HuH-7 (cell line): Measurements from ENCODE around the gene SSH2.

Experiments
- DNase-seq: peaks from one replicate; pipeline ENCODE4 v3.0.0; 2011; ENCODE audit warnings: low spot score

Gene SSH2

GRCh38 chr17:29611351-29612093 lies 318.5 kb downstream of the SSH2 start:
- no peak for DNase-seq

DNA sequence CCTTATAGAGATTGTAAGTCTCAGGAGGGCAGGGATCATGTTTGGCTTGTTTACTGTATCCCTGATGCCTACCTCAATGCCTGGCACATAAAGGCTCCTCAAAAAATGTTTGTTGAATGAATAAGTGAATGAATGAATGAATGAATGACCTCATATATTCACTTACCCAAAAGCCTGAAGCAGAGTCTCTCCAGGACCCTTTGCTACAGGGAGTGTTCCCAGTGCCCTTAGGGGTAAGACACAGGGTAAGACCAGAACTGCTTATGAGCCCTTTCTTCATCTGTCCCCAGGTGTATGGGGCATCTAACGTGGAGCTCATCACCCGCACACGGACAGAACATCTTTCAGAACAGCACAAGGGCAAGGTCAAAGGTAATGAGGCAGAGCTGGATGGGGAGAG lies 319.6 kb downstream of the SSH2 start:
- DNase-seq, result no peak

GRCh38 chr17:29608986-29609385 lies 321.0 kb downstream of the SSH2 start:
- no peak for DNase-seq

GRCh38 chr17:29607557-29608195 lies 322.4 kb downstream of the SSH2 start:
- DNase-seq, result no peak

GRCh38 chr17:29603109-29603674 lies 326.8 kb downstream of the SSH2 start:
- DNase-seq, result no peak

- no peak for DNase-seq
Observed at GRCh38 chr17:29597361-29598172, 332.5 kb downstream of the SSH2 start.

- DNase-seq, result no peak
Observed at GRCh38 chr17:29596811-29597210, 333.2 kb downstream of the SSH2 start.

DNA sequence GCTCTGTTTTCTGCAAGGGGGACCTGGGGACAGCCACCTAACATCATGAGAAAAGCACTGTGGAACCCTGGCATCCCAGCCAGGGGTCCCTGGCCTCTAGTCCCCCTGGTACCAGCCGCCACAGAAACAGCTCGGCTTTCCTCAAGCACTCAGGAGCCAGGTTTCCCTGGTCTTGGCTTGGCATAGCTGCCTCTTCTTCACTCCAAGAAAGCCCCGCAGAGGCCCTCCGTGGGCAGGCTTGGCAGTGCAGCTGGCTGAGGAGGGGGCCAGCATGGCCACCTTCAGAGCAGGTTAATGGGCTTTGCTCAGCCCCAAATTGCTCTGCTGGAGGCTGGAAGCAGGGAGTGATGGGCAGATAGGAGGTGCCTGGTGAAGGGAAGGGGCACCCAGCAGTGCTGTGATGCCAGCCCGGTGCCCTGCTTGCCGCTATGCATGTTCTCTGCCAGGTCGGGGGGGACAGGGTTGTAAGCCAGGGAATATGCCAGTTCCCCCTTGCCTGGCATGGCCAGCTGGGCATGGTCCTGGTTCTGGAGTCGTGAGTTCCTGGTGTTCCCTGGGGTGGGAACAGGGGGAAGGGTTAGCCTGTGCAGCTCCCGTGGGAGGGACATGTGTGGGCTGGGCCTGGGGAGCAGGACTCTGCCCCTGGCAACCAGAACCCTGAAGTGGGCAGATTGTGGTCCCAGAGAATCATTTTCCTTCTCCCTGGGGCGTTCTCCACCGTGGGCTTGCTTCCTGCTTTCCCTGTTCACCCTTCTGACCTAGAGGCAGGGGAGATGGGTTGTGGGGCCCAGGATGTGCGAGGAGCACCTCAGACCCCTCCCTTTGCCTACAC lies 333.9 kb downstream of the SSH2 start:
- no peak for DNase-seq

- DNase-seq, result no peak
Observed at GRCh38 chr17:29595107-29595942, 334.7 kb downstream of the SSH2 start.

DNA sequence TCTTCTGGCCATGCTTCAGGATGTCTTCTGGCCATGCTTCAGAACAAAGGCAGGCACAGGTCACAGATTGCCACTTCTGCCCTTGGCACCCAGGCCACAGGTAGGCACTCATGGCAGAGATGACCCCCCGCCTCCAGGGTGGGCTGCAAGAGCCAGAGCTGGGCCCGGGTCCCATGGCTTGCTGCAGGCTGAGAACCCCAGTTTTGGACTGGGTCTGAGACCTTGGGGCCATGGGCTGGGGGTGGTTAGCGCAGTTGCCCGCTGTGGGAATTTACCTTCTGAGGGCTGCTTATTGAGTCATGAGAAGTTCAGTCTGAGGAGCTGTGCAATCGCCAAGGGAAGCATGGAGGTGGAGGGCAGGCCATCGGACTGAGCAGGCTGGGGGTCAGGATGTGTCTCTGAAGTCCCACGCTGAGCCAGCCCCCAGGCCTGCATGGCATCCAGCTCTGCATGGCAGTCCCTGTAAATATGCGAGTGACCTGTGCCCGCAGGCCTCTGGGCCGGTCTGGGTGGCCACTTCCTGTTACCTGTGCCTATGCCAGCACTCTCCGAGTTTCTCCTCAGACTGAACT lies 335.4 kb downstream of the SSH2 start:
- no peak for DNase-seq

- peak; percentile 69 for DNase-seq
Observed at GRCh38 chr17:29593591-29594518, 336.2 kb downstream of the SSH2 start.

DNA sequence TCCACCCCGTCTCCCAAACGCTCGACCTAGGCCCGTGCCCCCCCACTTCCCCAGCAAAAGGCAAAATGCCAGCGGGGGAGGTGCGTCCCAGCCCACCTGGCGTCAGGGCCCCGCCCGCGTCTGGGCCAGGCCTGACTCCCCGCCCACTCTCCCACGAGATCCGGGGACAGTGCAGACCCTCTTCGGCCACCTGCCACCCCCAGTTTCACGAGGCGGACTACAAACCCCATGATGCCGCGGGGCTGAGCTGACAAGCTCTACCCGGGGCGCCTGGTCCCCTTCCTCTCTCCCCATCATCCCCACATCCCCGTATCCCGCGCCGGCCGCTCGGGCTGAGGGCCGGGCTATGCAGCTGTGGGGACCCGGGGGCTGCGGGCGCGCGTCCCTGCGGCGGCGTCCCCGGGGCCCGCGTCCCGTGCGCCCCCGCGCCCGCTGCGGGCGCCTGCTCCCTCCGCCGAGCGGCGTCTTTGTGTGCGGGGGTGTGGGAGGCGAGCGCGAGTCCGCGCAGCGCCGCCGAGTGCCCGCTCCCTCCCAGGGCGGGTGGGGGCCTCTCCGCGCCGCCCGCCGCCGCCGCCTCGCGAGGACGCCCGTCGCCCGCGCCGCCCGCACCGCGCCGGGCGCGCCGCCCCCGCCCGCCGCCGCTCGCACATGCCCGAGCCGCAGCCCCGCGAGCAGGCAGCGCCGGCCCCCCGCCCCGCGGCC lies 337.0 kb downstream of the SSH2 start, which contains the start of gene ANKRD13B:
TSS of gene ANKRD13B (plus strand) at position 283 of the 702 bp plus-strand sequence. CDS start 490 bp downstream, outside the sequence.
- peak; percentile 64 for DNase-seq

- peak; percentile 96 for DNase-seq
Observed at GRCh38 chr17:29591737-29592608, 338.1 kb downstream of the SSH2 start.

DNA sequence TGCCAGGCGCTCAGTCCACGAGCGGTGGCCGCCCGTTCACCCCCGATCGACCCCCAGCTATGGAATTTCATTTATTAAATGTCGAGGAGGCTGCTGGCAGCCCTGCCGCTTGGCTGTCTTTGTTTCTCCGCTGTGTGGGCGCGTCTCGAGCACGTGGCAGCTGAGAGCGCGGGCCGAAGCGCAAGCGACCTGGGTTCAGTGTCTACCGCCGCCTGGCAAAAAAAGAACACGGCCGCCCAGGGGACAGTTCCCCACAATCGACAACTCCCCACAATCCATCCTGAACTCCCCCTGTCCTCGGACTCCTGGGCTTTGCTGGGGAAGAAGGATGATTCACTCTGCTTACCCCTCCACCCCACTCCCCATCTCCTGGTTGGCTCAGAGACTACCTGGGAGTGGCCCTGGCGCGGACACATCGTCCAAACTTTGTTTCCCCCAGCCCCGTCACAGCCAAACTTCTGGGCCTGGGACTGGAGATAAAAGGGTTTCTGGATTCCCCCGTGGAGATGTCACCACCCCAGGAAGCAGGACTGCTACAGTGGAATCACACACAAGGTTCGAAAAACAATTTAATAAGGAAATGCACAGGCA lies 338.8 kb downstream of the SSH2 start:
- peak; percentile 82 for DNase-seq

DNA sequence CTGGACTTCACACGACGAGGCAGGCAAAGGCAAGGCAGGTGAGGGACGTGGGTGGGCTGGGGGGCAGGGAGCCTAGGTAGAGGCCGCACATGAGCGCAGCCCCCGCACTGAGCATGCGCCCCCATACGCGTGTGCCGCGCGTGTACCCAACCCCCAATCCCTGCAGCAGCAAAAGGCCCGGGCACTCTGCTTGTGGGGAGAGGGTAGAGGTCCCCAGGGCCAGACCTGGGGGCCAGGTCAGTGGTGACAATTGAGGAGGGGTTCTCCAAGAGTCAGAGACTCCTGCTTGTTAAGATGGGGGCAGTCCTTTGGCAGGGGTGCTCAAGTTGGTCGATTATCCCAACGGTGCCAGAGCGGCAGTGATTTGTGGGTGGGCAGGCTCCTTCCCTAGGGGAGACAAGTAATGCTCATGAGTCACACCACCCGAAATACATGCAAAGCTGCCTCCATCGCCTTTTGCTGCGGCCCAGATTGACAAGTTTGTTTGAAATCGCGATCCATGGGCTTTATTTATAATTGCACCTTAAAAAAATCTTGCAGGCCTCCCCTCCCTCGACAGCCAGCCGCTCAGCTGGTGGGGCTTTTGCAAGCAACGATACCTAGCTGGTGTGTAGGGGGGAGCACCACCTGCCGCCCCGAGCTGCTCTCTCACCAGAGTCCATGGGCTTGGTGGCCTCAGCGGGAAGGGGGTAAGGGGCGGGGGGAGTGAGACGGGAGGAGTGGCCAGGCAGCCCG lies 339.4 kb downstream of the SSH2 start:
- DNase-seq, result peak; percentile 60
